DND-41 (cell line): ENCODE measurements around the gene STXBP6.

Experiments
- EZH2 ChIP-seq: IDR thresholded peaks from 3 replicates; pipeline ENCODE4 v1.6.1; 2012; ENCODE audit warnings: borderline replicate concordance, low read depth, mild to moderate bottlenecking, moderate library complexity, low read length, inconsistent platforms; ENCODE audit not compliant: severe bottlenecking
- TF ChIP-seq, protein P1 (sequence below): IDR thresholded peaks from 2 replicates; pipeline ENCODE4 v1.5.1; 2012; ENCODE audit warnings: borderline replicate concordance, low read length, moderate library complexity, mild to moderate bottlenecking; ENCODE audit not compliant: poor library complexity, severe bottlenecking; ENCODE audit errors: extremely low read depth

DNA sequence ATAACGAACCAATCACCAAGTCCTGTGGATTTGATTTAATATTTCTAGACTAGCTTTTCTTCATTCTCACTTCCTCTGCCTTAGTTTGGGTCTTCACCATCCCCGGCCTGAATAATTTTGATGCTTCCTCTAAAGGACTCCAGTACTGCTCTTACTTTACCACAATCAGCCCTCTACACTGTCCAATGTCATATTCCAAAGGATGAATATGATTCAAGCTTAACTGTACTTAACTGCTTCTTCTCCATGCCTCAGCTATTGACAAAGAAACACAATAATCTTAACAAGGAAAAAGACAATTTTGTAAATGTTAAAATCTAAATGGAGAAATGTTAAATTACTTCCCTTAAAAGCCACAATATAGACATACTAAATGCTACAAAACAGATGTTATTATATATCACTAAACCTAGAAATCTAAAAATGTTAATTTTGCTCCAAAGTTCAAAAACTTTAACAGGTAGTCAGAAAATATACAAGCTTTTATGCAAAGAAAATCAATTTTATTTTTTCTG is 70.2 kb downstream of the STXBP6 start:
- TF ChIP-seq, protein P1, sequence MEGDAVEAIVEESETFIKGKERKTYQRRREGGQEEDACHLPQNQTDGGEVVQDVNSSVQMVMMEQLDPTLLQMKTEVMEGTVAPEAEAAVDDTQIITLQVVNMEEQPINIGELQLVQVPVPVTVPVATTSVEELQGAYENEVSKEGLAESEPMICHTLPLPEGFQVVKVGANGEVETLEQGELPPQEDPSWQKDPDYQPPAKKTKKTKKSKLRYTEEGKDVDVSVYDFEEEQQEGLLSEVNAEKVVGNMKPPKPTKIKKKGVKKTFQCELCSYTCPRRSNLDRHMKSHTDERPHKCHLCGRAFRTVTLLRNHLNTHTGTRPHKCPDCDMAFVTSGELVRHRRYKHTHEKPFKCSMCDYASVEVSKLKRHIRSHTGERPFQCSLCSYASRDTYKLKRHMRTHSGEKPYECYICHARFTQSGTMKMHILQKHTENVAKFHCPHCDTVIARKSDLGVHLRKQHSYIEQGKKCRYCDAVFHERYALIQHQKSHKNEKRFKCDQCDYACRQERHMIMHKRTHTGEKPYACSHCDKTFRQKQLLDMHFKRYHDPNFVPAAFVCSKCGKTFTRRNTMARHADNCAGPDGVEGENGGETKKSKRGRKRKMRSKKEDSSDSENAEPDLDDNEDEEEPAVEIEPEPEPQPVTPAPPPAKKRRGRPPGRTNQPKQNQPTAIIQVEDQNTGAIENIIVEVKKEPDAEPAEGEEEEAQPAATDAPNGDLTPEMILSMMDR, result no peak
- TF ChIP-seq EZH2, result no peak
